Parietal lobe (tissue), 2 donors: ENCODE results near the gene ALG12. TPM values are rescaled to one million over a fixed set of nuclear protein-coding genes. Genes with fewer than 3 reads are reported as not detected.

Experiments used
- small RNA-seq: library from RNA; depleted of rRNA; stranded (forward); fragments of <200 nt; gene quantifications from one replicate; pipeline ENCODE3, GENCODE V24; 2014; ENCODE audit warnings: low replicate concordance
- total RNA-seq: library from RNA; depleted of rRNA; stranded (reverse); fragments of >200 nt; gene quantifications from one replicate; pipeline ENCODE4 v1.2.3, GENCODE V29; 2014

ALG12 gene
- total RNA-seq: 20.7 TPM

GRCh38 chr22:49917974-49918910 lies at the start of gene ALG12, which contains the start of gene CRELD2:
ALG12 (minus strand) TSS chr22:49918438; CDS start chr22:49913765, 4,673 bp downstream.
CRELD2 (plus strand) TSS chr22:49918634; CDS start chr22:49918770, 136 bp downstream.

DNA sequence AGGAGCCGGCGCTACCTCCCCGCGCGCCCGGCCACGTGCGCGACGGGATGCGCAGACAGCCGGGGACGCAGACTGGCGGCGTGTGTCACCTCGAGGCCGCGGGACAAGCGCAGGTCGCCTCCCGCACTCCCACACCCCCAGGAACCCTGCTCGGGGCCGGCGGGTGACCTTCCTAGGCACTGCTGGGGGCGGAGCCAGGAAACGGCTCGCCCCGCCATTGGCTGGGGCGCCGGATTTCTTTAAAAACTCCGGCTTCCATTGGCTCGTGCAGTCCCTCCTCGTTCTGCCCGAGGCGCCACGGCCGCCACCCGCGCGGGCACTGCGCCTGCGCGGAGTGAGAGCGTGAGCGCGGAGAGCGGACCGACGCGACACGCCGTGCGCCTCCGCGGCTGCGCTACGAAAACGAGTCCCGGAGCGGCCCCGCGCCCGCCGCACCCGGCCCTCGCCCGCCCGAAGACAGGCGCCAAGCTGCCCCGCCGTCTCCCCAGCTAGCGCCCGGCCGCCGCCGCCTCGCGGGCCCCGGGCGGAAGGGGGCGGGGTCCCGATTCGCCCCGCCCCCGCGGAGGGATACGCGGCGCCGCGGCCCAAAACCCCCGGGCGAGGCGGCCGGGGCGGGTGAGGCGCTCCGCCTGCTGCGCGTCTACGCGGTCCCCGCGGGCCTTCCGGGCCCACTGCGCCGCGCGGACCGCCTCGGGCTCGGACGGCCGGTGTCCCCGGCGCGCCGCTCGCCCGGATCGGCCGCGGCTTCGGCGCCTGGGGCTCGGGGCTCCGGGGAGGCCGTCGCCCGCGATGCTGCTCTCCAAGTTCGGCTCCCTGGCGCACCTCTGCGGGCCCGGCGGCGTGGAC lies 42.1 kb upstream of the ALG12 start, which contains the start of gene PIM3:
Gene PIM3 (plus strand): TSS at position 614 of the 846 bp plus-strand sequence. CDS start 176 bp downstream, at position 790.

GRCh38 chr22:49852898-49853894 lies 65.0 kb downstream of the ALG12 start, which contains the start of gene ZBED4:
ZBED4 (plus strand) TSS chr22:49853844; CDS start chr22:49883663, 29,819 bp downstream.

Small RNA genes within 50 kb of the gene (small RNA-seq; reads per million reads assigned to genes)
- gene MIR6821: not detected

Other genes starting within 250 kb of the ALG12 start
- 68.2 TPM for gene BRD1, start 90.6 kb downstream of the ALG12 start, total RNA-seq
- 41.6 TPM for gene ZBED4, start 64.6 kb downstream of the ALG12 start, total RNA-seq
- gene CRELD2, start 196 bp upstream of the ALG12 start, total RNA-seq: 17.8 TPM
- 12.2 TPM for gene PIM3, start 42.3 kb upstream of the ALG12 start, total RNA-seq
- gene IL17REL, start 94.3 kb upstream of the ALG12 start, total RNA-seq: 0.31 TPM
- gene TTLL8, start 139.9 kb upstream of the ALG12 start, total RNA-seq: not detected
- 23.8 TPM for gene MLC1, start 167.0 kb upstream of the ALG12 start, total RNA-seq
- 1.9 TPM for gene MOV10L1, start 171.6 kb upstream of the ALG12 start, total RNA-seq